Stimulated activated CD4-positive, alpha-beta T cell treated with anti-CD3 and anti-CD28 coated beads, Interleukin-15, amount 100 ng/mL, for 1 hour (primary cell): ENCODE data around the gene SIGLECL1.

Experiments used
- DNase-seq, 2 donors: peaks; one replicate each; pipeline ENCODE4 v3.0.0-alpha.2; 2020; ENCODE audit warnings: low read depth in 1 of 2, low spot score in 1 of 2

Gene SIGLECL1

GRCh38 chr19:51295382-51296126, 44.7 kb downstream of the SIGLECL1 start:
- DNase-seq, result no peak

DNA sequence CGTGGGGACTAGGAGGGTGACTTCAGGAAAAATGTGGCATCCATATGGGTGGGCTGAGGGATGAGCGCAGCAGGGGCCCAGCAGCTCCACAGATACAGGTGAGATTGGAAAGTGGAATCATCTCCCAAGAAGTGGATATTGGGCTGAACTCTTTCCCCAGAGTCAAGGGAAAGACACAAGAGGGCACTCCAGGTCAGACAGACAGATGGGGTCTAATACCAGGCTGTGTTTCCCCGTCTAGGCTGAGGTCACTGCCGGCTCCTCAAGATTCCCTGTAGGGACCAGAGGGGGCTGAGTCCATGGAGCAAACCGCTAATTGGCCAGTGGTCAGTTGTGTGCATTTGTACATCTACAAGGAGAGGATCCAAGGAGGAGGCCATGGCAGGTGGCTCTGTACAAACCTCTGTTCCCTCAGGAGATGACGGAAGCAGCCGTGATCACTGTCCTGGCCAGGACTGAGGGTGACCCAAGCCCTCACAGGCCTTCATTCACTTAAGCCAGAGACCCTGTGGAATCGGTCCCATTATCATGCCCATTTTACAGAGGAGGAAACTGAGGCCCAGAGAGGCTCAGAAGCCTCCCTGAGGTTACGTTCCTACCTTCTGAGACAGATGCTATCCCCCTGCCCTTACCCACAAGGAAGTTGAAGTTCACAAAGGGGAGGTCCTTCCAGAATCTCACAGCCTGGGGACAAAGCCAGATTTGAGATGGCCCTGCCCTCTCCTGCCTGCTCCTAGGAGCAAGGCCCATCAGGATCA, 45.6 kb downstream of the SIGLECL1 start:
- no peak for DNase-seq

DNA sequence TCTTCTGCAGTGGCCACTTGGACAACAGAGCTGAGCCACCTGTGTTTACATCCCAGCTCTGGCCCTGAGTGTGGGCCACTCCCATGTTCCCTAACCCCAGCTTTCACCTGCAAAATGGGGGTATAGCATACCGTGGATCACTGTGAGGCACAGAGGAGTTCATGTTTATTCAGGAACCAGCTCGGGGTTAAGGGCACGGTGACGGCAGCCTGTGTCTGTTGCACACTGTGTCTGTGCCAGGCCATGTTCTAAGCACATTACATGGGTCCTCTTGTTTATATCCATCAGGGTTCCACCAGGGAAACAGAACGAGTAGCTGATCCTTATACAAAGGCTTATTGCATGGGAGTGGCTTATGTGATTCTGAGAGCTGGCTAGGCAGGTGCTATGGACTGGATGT, 46.5 kb downstream of the SIGLECL1 start:
- no peak for DNase-seq

GRCh38 chr19:51301266-51301665, 50.4 kb downstream of the SIGLECL1 start:
- DNase-seq, result no peak

GRCh38 chr19:51305479-51305878, 54.6 kb downstream of the SIGLECL1 start:
- no peak for DNase-seq

GRCh38 chr19:51311351-51312257, 60.7 kb downstream of the SIGLECL1 start, which contains the start of gene IGLON5:
IGLON5 (plus strand) TSS chr19:51311644; CDS start chr19:51311848, 204 bp downstream.
- DNase-seq, result no peak

GRCh38 chr19:51316688-51317087, 65.8 kb downstream of the SIGLECL1 start:
- no peak for DNase-seq

DNA sequence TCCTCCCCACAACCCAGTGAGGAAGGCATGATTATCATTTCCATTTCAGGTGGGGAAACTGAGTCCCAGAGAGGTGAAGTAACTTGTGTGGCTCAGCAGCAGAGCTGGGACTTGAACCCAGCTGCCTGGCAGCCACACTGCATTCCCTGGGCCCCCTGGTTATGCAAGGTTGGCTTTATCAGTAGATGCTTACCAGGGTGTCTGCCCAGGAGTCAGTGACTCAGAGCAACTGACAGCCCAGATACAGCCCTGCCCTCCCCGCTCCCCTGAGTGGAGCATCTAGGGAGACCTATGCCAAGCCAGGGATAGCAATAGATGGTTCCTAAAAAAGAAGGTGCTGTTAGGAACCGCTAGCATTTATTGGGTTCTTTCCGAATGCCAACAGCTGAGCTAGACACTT, 66.5 kb downstream of the SIGLECL1 start:
- DNase-seq, result no peak

GRCh38 chr19:51317968-51318367, 67.1 kb downstream of the SIGLECL1 start:
- DNase-seq, result no peak
